PC-9 (cell line): ENCODE results near the gene MMP12. TPM values are rescaled to one million over a fixed set of nuclear protein-coding genes. Genes with fewer than 3 reads are reported as not detected.

Experiments used
- BruUV-seq: library from RNA; stranded (reverse); fragments of 400-500 nt; replicated peaks from 2 replicates; lab custom pipeline; 2021; lab: Mats Ljungman, UMichigan
- CTCF ChIA-PET: fragments of 300-600 bp; sonication (Branson Sonifier 250); formaldehyde crosslinking; loops from one replicate; lab custom pipeline; 2022; ENCODE audit warnings: antibody characterized with exemption; lab: Charles Lee
- POLR2A ChIA-PET: fragments of 300-600 bp; sonication (Branson Sonifier 250); formaldehyde crosslinking; loops from one replicate; lab custom pipeline; 2022; ENCODE audit warnings: antibody characterized with exemption; ENCODE audit not compliant: unreplicated experiment; lab: Charles Lee
- DNase-seq, 2 experiments: peaks; one replicate each; pipeline versions ENCODE4 v3.0.0 to v3.0.0-alpha.2; 2015 to 2022; ENCODE audit warnings: mixed read lengths in 1 of 2
- H2AFZ ChIP-seq: fragments of 200-600 bp; sonication (generic); 2 replicates; pipeline ENCODE4 v1.8.1; 2017; ENCODE audit warnings: antibody characterized with exemption
- H3F3A ChIP-seq: fragments of 200-600 bp; sonication (generic); 2 replicates; pipeline ENCODE4 v1.8.1; 2017; ENCODE audit warnings: antibody characterized with exemption, mild to moderate bottlenecking, low read depth; ENCODE audit not compliant: insufficient read depth
- H3K27ac ChIP-seq: fragments of 200-600 bp; sonication (generic); 2 replicates; pipeline ENCODE4 v1.6.1; 2016; ENCODE audit warnings: mixed run types
- H3K27me3 ChIP-seq: fragments of 200-600 bp; sonication (generic); 2 replicates; pipeline ENCODE4 v1.6.1; 2016; ENCODE audit warnings: low read depth, mixed run types; ENCODE audit not compliant: insufficient read depth
- H3K36me3 ChIP-seq: fragments of 200-600 bp; sonication (generic); 2 replicates; pipeline ENCODE4 v1.6.1; 2016; ENCODE audit warnings: low read depth, mixed run types
- H3K4me1 ChIP-seq: fragments of 200-600 bp; sonication (generic); replicated peaks from 2 replicates; pipeline ENCODE4 v1.6.1; 2016; ENCODE audit warnings: mixed run types; ENCODE audit not compliant: insufficient read depth
- H3K4me2 ChIP-seq: fragments of 200-600 bp; sonication (generic); 2 replicates; pipeline ENCODE4 v1.6.1; 2017; ENCODE audit warnings: mixed run types
- H3K4me3 ChIP-seq: fragments of 200-600 bp; sonication (generic); 2 replicates; pipeline ENCODE4 v1.6.1; 2016; ENCODE audit warnings: mixed run types
- H3K79me2 ChIP-seq: fragments of 200-600 bp; sonication (generic); 2 replicates; pipeline ENCODE4 v1.6.1; 2017; ENCODE audit warnings: low read depth, mixed run types
- H3K9me2 ChIP-seq: fragments of 200-600 bp; sonication (generic); 2 replicates; pipeline ENCODE4 v1.8.1; 2017; ENCODE audit warnings: mild to moderate bottlenecking; ENCODE audit not compliant: insufficient read depth
- H3K9me3 ChIP-seq: fragments of 200-600 bp; sonication (generic); 2 replicates; pipeline ENCODE4 v1.8.1; 2016; ENCODE audit warnings: low read depth; ENCODE audit not compliant: insufficient read depth
- H4K20me1 ChIP-seq: fragments of 200-600 bp; sonication (generic); 2 replicates; pipeline ENCODE4 v1.8.1; 2017; ENCODE audit not compliant: insufficient read depth
- EZH2 ChIP-seq: fragments of 200-600 bp; sonication (generic); IDR thresholded peaks from 2 replicates; pipeline ENCODE4 v1.8.0; 2017; ENCODE audit warnings: antibody characterized with exemption, low read depth
- intact Hi-C: fragments of 100-400 bp; cut with micrococcal nuclease; formaldehyde crosslinking; loops from one replicate; pipeline ENCODE4 v1.10.0; 2022; ENCODE audit not compliant: unreplicated experiment
- total RNA-seq: library from RNA; stranded (reverse); gene quantifications from 2 replicates; pipeline ENCODE4 v1.2.3, GENCODE V29; 2021
- TF ChIP-seq, protein P1 (sequence below): fragments of 200-600 bp; sonication (generic); conservative IDR thresholded peaks from 2 replicates; pipeline ENCODE4 v1.6.1; 2017; ENCODE audit warnings: mixed run types, antibody characterized with exemption, mild to moderate bottlenecking, moderate library complexity

The MMP12 gene
- total RNA-seq, 1 experiment from 2014 or later, result not detected

DNA sequence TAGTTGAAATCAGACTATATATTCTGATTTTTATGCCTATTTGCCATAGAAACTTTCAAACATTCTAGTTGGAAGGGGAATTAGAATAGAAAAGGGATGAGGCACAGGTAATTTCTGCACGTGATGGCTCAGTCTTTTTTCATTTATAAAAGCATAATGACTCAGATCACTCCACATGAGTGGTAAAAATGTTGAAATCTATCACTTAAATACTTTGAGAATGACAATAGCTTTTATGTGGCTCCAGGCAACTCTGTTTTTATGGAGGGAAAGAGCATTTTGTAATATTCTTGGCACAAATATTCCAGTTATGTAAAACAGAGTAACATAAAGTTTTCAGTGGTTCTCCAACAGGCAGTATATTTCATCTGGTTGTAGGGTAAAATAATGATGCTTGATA is 25.5 kb downstream of the MMP12 start:
- peak overlapping the region; percentile 22; the same call in 1 of the 2 replicates for H3K27ac ChIP-seq
- POLR2A ChIA-PET, result no interaction called here

GRCh38 chr11:102846292-102846691 is 28.5 kb downstream of the MMP12 start:
- BruUV-seq, result no TSS peak
- POLR2A ChIA-PET, result no interaction called here

More for the DNA sequence above, 25.5 kb downstream of the MMP12 start:
- H4K20me1 ChIP-seq, result no peaks in the 10 kb centered on the region
- peak overlapping the region; percentile 16 for H3K4me2 ChIP-seq
- no peaks in the 10 kb centered on the region for H3K36me3 ChIP-seq
- H3F3A ChIP-seq, result peaks cover 19% of the 10 kb centered on the region; the same call in 1 of the 2 replicates
- intact Hi-C loops, result no loop called here
- H2AFZ ChIP-seq, result no peak overlapping the region
- no peak overlapping the region for H3K4me3 ChIP-seq
- no TSS peak for BruUV-seq
- H3K27me3 ChIP-seq, result no peaks in the 10 kb centered on the region
- peaks cover 42% of the 10 kb centered on the region for H3K4me1 ChIP-seq
- TF ChIP-seq EZH2, result no peak
- TF ChIP-seq, protein P1, sequence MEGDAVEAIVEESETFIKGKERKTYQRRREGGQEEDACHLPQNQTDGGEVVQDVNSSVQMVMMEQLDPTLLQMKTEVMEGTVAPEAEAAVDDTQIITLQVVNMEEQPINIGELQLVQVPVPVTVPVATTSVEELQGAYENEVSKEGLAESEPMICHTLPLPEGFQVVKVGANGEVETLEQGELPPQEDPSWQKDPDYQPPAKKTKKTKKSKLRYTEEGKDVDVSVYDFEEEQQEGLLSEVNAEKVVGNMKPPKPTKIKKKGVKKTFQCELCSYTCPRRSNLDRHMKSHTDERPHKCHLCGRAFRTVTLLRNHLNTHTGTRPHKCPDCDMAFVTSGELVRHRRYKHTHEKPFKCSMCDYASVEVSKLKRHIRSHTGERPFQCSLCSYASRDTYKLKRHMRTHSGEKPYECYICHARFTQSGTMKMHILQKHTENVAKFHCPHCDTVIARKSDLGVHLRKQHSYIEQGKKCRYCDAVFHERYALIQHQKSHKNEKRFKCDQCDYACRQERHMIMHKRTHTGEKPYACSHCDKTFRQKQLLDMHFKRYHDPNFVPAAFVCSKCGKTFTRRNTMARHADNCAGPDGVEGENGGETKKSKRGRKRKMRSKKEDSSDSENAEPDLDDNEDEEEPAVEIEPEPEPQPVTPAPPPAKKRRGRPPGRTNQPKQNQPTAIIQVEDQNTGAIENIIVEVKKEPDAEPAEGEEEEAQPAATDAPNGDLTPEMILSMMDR, result no peak
- no peaks in the 10 kb centered on the region for H3K9me2 ChIP-seq
- no peaks in the 10 kb centered on the region for H3K79me2 ChIP-seq
- peak in 1 of 2 experiments; percentile 68 for DNase-seq
- CTCF ChIA-PET, result interaction anchor here (0.6 kb wide), 1 partner anchor 77 kb away, joined by 3 read pairs; no protein-coding TSS in a partner anchor
- peaks cover 6% of the 10 kb centered on the region for H3K9me3 ChIP-seq

GRCh38 chr11:102843489-102843888 is 31.3 kb downstream of the MMP12 start, which contains the start of gene MMP3:
MMP3 (minus strand) TSS chr11:102843609; CDS start chr11:102843546, 63 bp downstream.
- H3K9me3 ChIP-seq, result no peaks in the 10 kb centered on the region; the same call in 1 of the 2 replicates
- peaks cover 7% of the 10 kb centered on the region; the same call in 1 of the 2 replicates for H3F3A ChIP-seq
- no peak within 1 kb of the TSS for H2AFZ ChIP-seq
- no TSS peak for BruUV-seq
- H4K20me1 ChIP-seq, result no peaks in the 10 kb centered on the region
- H3K79me2 ChIP-seq, result no peaks in the 10 kb centered on the region
- peaks cover 11% of the 10 kb centered on the region for H3K4me1 ChIP-seq
- no peak within 1 kb of the TSS for H3K27ac ChIP-seq
- intact Hi-C loops, result no loop called here
- no peak within 1 kb of the TSS for H3K4me3 ChIP-seq
- H3K27me3 ChIP-seq, result no peaks in the 10 kb centered on the region
- H3K4me2 ChIP-seq, result no peak within 1 kb of the TSS
- CTCF ChIA-PET, result no interaction called here
- H3K36me3 ChIP-seq, result no peaks in the 10 kb centered on the region
- TF ChIP-seq, protein P1, result no peak
- TF ChIP-seq EZH2, result no peak
- DNase-seq, result no peak
- H3K9me2 ChIP-seq, result no peaks in the 10 kb centered on the region
- POLR2A ChIA-PET, result no interaction called here

More at GRCh38 chr11:102846292-102846691, 28.5 kb downstream of the MMP12 start:
- TF ChIP-seq, protein P1, result no peak
- TF ChIP-seq EZH2, result no peak
- H3K79me2 ChIP-seq, result no peaks in the 10 kb centered on the region
- H3K9me2 ChIP-seq, result no peaks in the 10 kb centered on the region
- peak in 1 of 2 experiments; percentile 50 for DNase-seq
- H3K27me3 ChIP-seq, result no peaks in the 10 kb centered on the region
- intact Hi-C loops, result no loop called here
- H3K4me3 ChIP-seq, result no peak overlapping the region
- peaks cover 6% of the 10 kb centered on the region for H3K9me3 ChIP-seq
- CTCF ChIA-PET, result no interaction called here
- no peak overlapping the region for H3K27ac ChIP-seq
- peaks cover 37% of the 10 kb centered on the region for H3K4me1 ChIP-seq
- H2AFZ ChIP-seq, result no peak overlapping the region
- no peaks in the 10 kb centered on the region for H3K36me3 ChIP-seq
- no peaks in the 10 kb centered on the region for H4K20me1 ChIP-seq
- H3F3A ChIP-seq, result peaks cover 19% of the 10 kb centered on the region; the same call in 1 of the 2 replicates
- 0 out of 2 replicates have a peak overlapping the region, but pooled peaks have one; percentile 6 for H3K4me2 ChIP-seq
